ENCODE measurements around the gene CNGA1. TPM values are rescaled to one million over a fixed set of nuclear protein-coding genes. Genes with fewer than 3 reads are reported as not detected.

The CNGA1 gene
- total RNA-seq, 1 donor from 2014 or later, result not detected

DNA sequence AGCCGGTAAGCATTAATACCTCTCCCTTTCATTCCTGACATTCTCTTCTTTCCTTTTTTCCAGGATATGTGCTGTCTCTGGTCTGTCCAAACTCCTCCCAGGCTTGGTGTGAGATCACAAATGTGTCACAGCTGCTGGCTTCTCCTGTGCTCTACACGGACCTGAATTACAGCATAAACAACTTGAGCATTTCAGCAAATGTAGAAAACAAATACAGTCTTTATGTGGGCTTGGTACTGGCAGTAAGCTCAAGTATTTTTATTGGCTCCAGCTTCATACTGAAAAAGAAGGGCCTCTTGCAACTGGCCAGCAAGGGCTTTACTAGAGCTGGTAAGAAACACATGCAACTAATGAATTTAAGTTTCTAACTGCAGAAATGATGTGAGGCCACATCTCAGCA is 8.5 kb upstream of the CNGA1 start:
- H3K27me3 Mint-ChIP-seq (ENCODE audit: unreplicated experiment), result no peaks in the 10 kb centered on the region
- TF ChIP-seq, protein P1, sequence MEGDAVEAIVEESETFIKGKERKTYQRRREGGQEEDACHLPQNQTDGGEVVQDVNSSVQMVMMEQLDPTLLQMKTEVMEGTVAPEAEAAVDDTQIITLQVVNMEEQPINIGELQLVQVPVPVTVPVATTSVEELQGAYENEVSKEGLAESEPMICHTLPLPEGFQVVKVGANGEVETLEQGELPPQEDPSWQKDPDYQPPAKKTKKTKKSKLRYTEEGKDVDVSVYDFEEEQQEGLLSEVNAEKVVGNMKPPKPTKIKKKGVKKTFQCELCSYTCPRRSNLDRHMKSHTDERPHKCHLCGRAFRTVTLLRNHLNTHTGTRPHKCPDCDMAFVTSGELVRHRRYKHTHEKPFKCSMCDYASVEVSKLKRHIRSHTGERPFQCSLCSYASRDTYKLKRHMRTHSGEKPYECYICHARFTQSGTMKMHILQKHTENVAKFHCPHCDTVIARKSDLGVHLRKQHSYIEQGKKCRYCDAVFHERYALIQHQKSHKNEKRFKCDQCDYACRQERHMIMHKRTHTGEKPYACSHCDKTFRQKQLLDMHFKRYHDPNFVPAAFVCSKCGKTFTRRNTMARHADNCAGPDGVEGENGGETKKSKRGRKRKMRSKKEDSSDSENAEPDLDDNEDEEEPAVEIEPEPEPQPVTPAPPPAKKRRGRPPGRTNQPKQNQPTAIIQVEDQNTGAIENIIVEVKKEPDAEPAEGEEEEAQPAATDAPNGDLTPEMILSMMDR (IDR thresholded peaks at IDR 0.05; ENCODE audit: unreplicated experiment), result no peak
- H3K27ac Mint-ChIP-seq (ENCODE audit: unreplicated experiment), result no peak overlapping the region
- no peaks in the 10 kb centered on the region for H3K36me3 Mint-ChIP-seq (ENCODE audit: low read depth, unreplicated experiment)
- H3K4me3 Mint-ChIP-seq (ENCODE audit: unreplicated experiment), result no peak overlapping the region
- no peaks in the 10 kb centered on the region for H3K4me1 Mint-ChIP-seq (ENCODE audit: unreplicated experiment)
- H3K9me3 Mint-ChIP-seq (ENCODE audit: unreplicated experiment), result no peaks in the 10 kb centered on the region
- DNase-seq (ENCODE audit: low spot score), result no peak

DNA sequence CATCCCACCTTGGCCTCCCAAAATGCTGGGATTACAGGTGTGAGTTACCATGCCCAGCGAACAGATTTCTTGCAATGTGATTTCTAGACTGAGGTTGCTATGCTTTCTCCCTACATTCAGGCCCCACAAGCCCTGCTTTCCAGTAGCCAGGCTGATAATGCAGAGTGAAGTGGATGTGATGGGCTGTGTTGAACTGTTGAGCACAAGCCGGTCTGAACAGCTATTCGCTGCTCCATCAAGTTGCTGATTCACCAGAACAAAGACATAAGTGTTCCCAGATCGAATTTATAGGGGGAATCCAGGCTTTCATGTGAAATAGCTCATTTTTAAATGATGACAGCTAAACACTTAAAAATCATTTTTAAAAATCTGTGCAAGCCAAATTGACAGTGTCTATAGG is 8.0 kb upstream of the CNGA1 start:
- H3K36me3 Mint-ChIP-seq (ENCODE audit: low read depth, unreplicated experiment), result no peaks in the 10 kb centered on the region
- H3K27me3 Mint-ChIP-seq (ENCODE audit: unreplicated experiment), result no peaks in the 10 kb centered on the region
- no peak for DNase-seq (ENCODE audit: low spot score)
- TF ChIP-seq, protein P1 (IDR thresholded peaks at IDR 0.05; ENCODE audit: unreplicated experiment), result no peak
- H3K9me3 Mint-ChIP-seq (ENCODE audit: unreplicated experiment), result no peaks in the 10 kb centered on the region
- no peaks in the 10 kb centered on the region for H3K4me1 Mint-ChIP-seq (ENCODE audit: unreplicated experiment)
- H3K4me3 Mint-ChIP-seq (ENCODE audit: unreplicated experiment), result no peak overlapping the region
- H3K27ac Mint-ChIP-seq (ENCODE audit: unreplicated experiment), result no peak overlapping the region

DNA sequence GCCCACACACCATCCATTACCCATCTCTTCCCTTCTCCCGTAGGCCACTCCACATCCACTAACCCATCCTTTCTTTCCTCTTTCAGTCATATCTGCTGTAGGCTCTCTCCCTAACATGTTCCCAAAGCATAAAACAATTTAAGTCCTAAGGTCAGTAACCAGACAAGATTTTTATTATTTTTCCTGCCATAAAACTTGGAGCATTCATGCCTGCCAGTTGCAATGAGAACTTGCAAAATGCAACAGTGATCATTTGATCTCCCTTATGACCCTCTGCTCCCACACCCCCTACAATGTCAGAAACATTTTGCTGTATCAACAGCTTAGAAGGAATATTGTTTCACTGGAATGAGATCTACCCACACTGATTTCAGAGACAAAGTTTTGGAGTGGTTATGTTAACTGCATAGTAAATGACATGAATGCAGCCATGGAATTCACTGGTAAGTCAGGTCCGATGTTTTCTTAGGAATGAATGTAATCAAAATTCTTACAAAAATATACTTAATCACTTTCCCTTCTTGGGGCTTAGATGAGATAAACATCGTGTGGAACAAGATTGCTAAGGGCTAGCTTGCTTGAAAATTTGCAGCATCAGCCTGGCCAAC is 5.8 kb upstream of the CNGA1 start:
- no peaks in the 10 kb centered on the region for H3K36me3 Mint-ChIP-seq (ENCODE audit: low read depth, unreplicated experiment)
- TF ChIP-seq, protein P1 (IDR thresholded peaks at IDR 0.05; ENCODE audit: unreplicated experiment), result no peak
- H3K4me3 Mint-ChIP-seq (ENCODE audit: unreplicated experiment), result no peak overlapping the region
- no peaks in the 10 kb centered on the region for H3K27me3 Mint-ChIP-seq (ENCODE audit: unreplicated experiment)
- H3K9me3 Mint-ChIP-seq (ENCODE audit: unreplicated experiment), result no peaks in the 10 kb centered on the region
- no peaks in the 10 kb centered on the region for H3K4me1 Mint-ChIP-seq (ENCODE audit: unreplicated experiment)
- DNase-seq (ENCODE audit: low spot score), result no peak
- H3K27ac Mint-ChIP-seq (ENCODE audit: unreplicated experiment), result no peak overlapping the region

DNA sequence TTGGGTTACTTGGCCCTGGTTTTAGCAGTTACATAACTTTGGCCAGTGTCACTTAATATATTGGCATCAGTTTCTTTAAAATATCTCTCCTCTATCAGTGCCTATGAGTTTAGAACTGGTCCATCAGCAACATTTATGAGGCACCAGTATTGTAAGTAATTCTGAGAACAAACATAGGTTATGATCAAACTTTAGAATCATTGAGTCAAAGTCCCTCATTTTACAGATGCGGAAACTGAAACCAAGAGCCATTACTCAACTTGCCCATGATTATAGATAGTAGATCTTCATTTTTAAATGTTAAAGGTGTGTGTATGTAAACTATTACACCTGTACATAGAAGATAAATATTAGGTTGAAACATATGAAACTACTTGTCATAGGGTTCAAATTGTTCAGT is 4.6 kb upstream of the CNGA1 start:
- H3K4me1 Mint-ChIP-seq (ENCODE audit: unreplicated experiment), result peaks cover under 1% of the 10 kb centered on the region
- peaks cover under 1% of the 10 kb centered on the region for H3K36me3 Mint-ChIP-seq (ENCODE audit: low read depth, unreplicated experiment)
- H3K4me3 Mint-ChIP-seq (ENCODE audit: unreplicated experiment), result no peak overlapping the region
- TF ChIP-seq, protein P1 (IDR thresholded peaks at IDR 0.05; ENCODE audit: unreplicated experiment), result no peak
- H3K27ac Mint-ChIP-seq (ENCODE audit: unreplicated experiment), result no peak overlapping the region
- H3K9me3 Mint-ChIP-seq (ENCODE audit: unreplicated experiment), result no peaks in the 10 kb centered on the region
- no peaks in the 10 kb centered on the region for H3K27me3 Mint-ChIP-seq (ENCODE audit: unreplicated experiment)
- DNase-seq (ENCODE audit: low spot score), result no peak

DNA sequence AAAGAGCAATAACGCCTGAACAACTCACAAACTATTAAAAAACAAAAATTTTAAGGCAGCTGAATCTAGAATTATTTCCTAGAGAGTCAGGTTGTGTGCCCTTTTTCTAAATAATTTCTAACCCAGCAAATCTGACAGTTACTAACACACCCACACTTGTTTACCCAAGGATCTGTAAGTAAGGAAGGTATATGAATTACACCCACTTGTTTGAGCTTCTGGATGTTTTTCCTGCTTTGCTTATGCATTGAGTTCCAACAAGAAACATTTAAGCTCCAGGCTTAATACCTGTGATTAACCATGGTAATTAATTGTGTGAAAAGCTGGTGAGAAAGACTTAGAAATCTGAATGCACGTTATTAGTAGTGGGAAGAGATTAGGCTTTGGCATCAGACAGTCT is 1.6 kb upstream of the CNGA1 start:
- TF ChIP-seq, protein P1 (IDR thresholded peaks at IDR 0.05; ENCODE audit: unreplicated experiment), result no peak
- no peaks in the 10 kb centered on the region for H3K9me3 Mint-ChIP-seq (ENCODE audit: unreplicated experiment)
- no peak overlapping the region for H3K27ac Mint-ChIP-seq (ENCODE audit: unreplicated experiment)
- H3K4me1 Mint-ChIP-seq (ENCODE audit: unreplicated experiment), result peaks cover 3% of the 10 kb centered on the region
- peaks cover 3% of the 10 kb centered on the region for H3K27me3 Mint-ChIP-seq (ENCODE audit: unreplicated experiment)
- no peak for DNase-seq (ENCODE audit: low spot score)
- H3K36me3 Mint-ChIP-seq (ENCODE audit: low read depth, unreplicated experiment), result peaks cover 3% of the 10 kb centered on the region
- no peak overlapping the region for H3K4me3 Mint-ChIP-seq (ENCODE audit: unreplicated experiment)
